HepG2 (cell line): ENCODE measurements around the gene LSM10. TPM values are rescaled to one million over a fixed set of nuclear protein-coding genes. Genes with fewer than 3 reads are reported as not detected.

Source experiments
- ARNTL ChIP-seq: sonication (generic); formaldehyde crosslinking; IDR thresholded peaks from 2 replicates; pipeline ENCODE4 v1.4.0; 2020; ENCODE audit warnings: mild to moderate bottlenecking, missing genetic modification reagents
- EP300 ChIP-seq, 3 experiments: sonication (generic) in 1 of 3; formaldehyde crosslinking in 1 of 3; IDR thresholded peaks; 2 replicates each; pipeline versions ENCODE4 v1.5.1 to v1.6.1; 2011 to 2020; ENCODE audit warnings: low read depth in 2 of 3, low read length in 2 of 3, borderline replicate concordance in 1 of 3, improper control_type of control experiment in 1 of 3, mild to moderate bottlenecking in 1 of 3, missing genetic modification reagents in 1 of 3, moderate library complexity in 1 of 3
- HNF4G ChIP-seq, 2 experiments: sonication (generic) in 1 of 2; formaldehyde crosslinking in 1 of 2; IDR thresholded peaks; 2 replicates each; pipeline versions ENCODE4 v1.4.0 to v1.6.1; 2011 to 2020; ENCODE audit warnings: borderline replicate concordance in 2 of 2, low read depth in 2 of 2, mild to moderate bottlenecking in 2 of 2, low read length in 1 of 2, missing genetic modification reagents in 1 of 2, moderate library complexity in 1 of 2
- MEIS2 ChIP-seq: sonication (generic); formaldehyde crosslinking; IDR thresholded peaks from 2 replicates; pipeline ENCODE4 v1.9.0; 2021; ENCODE audit warnings: mild to moderate bottlenecking, missing genetic modification reagents
- NR2F6 ChIP-seq, 2 experiments: IDR thresholded peaks; 2 replicates each; pipeline ENCODE4 v1.6.1; 2016; ENCODE audit warnings: antibody characterized with exemption in 1 of 2, mild to moderate bottlenecking in 1 of 2
- PPARG ChIP-seq: conservative IDR thresholded peaks from 2 replicates; pipeline ENCODE4 v1.6.1; 2016; ENCODE audit warnings: missing biosample characterization, missing genetic modification reagents
- PRDM4 ChIP-seq: sonication (generic); formaldehyde crosslinking; IDR thresholded peaks from 2 replicates; pipeline ENCODE4 v1.9.0; 2021; ENCODE audit warnings: missing genetic modification reagents, borderline replicate concordance
- SP140L ChIP-seq: sonication (generic); formaldehyde crosslinking; IDR thresholded peaks from 2 replicates; pipeline ENCODE4 v1.4.0; 2020; ENCODE audit warnings: missing genetic modification reagents, borderline replicate concordance
- U2AF1 ChIP-seq: fragments of 200-400 bp; formaldehyde crosslinking; optimal IDR thresholded peaks from 2 replicates; pipeline ENCODE3; 2017; ENCODE audit warnings: mild to moderate bottlenecking, low read depth, low read length
- ZBTB20 ChIP-seq: sonication (generic); formaldehyde crosslinking; IDR thresholded peaks from 2 replicates; pipeline ENCODE4 v1.8.1; 2023; ENCODE audit warnings: missing genetic modification reagents, low read depth, mild to moderate bottlenecking, borderline replicate concordance
- ZBTB8A ChIP-seq: sonication (generic); formaldehyde crosslinking; IDR thresholded peaks from 2 replicates; pipeline ENCODE4 v1.4.0; 2020; ENCODE audit warnings: mild to moderate bottlenecking, low read depth, missing genetic modification reagents, borderline replicate concordance
- ZNF275 ChIP-seq: sonication (generic); formaldehyde crosslinking; IDR thresholded peaks from 2 replicates; pipeline ENCODE4 v1.8.0; 2022; ENCODE audit warnings: missing genetic modification reagents, mild to moderate bottlenecking, inconsistent platforms, borderline replicate concordance
- ZNF383 ChIP-seq: sonication (generic); formaldehyde crosslinking; IDR thresholded peaks from 2 replicates; pipeline ENCODE4 v1.4.0; 2020; ENCODE audit warnings: missing genetic modification reagents, mild to moderate bottlenecking, borderline replicate concordance
- ZNF691 ChIP-seq: sonication (generic); formaldehyde crosslinking; IDR thresholded peaks from 2 replicates; pipeline ENCODE4 v1.4.0; 2020; ENCODE audit warnings: missing genetic modification reagents, low read depth, mild to moderate bottlenecking, borderline replicate concordance
- polyA plus RNA-seq, 8 experiments: library from polyadenylated mRNA; depleted of rRNA in 3 of 8; stranded (reverse) in 7 of 8; unstranded in 1 of 8; fragments of >200 nt; fragmentation: Illumina TruSeq in 4 of 8; extraction: Trizol in 4 of 8; gene quantifications; 2 replicates each; pipeline versions ENCODE4 v1.2.1 to v1.2.3, GENCODE V29; 2011 to 2016; ENCODE audit warnings: low read depth in 4 of 8, missing spikeins in 1 of 8, mixed read lengths in 1 of 8; ENCODE audit not compliant: insufficient read depth in 1 of 8
- total RNA-seq, 5 experiments: library from RNA; depleted of rRNA; stranded (reverse); fragments of >200 nt; fragmentation: Illumina TruSeq; extraction: Trizol; gene quantifications; 2 replicates each; pipeline ENCODE4 v1.2.3, GENCODE V29; 2016; ENCODE audit warnings: low read depth in 1 of 5
- TF ChIP-seq, protein P1 (sequence below): sonication (generic); formaldehyde crosslinking; conservative IDR thresholded peaks from 2 replicates; pipeline ENCODE4 v1.4.0; 2020; ENCODE audit warnings: missing genetic modification reagents
- TF ChIP-seq, protein P2 (sequence below): sonication (generic); formaldehyde crosslinking; conservative IDR thresholded peaks from 2 replicates; pipeline ENCODE4 v1.8.0; 2022; ENCODE audit warnings: mild to moderate bottlenecking, moderate library complexity, missing genetic modification reagents

Gene LSM10
- total and polyA plus RNA-seq, 2 of the 13 experiments (the other 11 are each of a cell fraction or from before 2014, with no cell fraction given): 14.0 to 52.0 TPM

DNA sequence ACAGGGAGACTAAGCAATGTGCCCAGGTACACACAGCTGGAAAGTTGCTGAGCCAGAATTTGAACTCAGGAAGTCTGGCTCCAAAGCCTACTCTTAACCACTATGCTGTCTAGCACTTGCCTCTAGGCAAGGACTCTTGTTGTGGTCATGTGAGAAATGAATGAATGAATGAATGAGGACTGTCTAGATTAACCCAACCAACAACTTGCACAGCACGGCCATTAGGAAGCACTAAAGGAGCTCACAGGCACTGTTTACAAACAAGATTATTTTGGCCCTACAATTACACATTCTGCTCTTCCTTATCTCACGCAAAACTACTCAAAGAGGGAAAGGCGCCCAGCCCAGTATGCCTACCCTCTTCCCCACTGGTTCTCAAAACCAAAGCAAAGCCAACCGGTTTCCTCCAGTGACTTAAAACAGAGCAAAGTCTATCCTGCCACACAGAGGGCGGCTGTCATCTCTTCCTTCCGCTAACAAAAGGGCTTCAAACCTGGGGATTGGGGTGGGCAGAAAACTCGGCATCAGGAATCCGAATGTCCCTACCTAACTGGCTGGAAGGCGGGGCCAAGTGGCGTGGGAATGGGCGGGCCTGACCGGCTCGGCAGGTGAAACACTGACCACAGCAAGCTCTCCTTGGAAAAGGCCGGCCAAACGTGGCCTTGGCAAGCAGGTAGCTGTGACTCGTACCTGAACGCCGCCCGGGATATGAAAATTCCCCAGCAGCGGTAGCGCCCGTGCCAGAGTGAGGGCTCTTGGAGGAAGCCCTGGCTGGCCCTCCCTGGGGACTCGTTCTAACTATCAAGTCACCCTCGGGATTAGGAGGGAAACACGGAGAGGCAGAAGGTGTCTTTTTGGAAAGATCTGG is 12.9 kb downstream of the LSM10 start (continued):
- TF ChIP-seq ARNTL (CRISPR knock-in tag) (peak; percentile 57; the same call in 1 of the 2 replicates), HNF4G (IDR thresholded peaks at IDR 0.05; ENCODE audit: borderline replicate concordance, low read depth, low read length) (peak; percentile 45; the same call in 1 of the 2 replicates), HNF4G (CRISPR knock-in tag; IDR thresholded peaks at IDR 0.05; ENCODE audit: borderline replicate concordance, low read depth) (0 out of 2 replicates have a peak, but pooled peaks have one; percentile 24), PPARG (CRISPR knock-in tag) (no peak; the same call in 1 of the 2 replicates), ZNF383 (no peak), U2AF1 (peak; percentile 62), ZBTB20 (CRISPR knock-in tag) (peak; percentile 15; the same call in 1 of the 2 replicates), NR2F6 (IDR thresholded peaks at IDR 0.05) (no peak), NR2F6 (CRISPR knock-in tag; IDR thresholded peaks at IDR 0.05) (peak; percentile 38; the same call in 1 of the 2 replicates), ZNF275 (no peak), ZBTB8A (CRISPR knock-in tag) (no peak), EP300 (IDR thresholded peaks at IDR 0.05; ENCODE audit: low read depth in 2 of 2, low read length in 2 of 2) (peak in 1 of 2 experiments; percentile 43; a peak in 1 of 4 replicates), EP300 (CRISPR knock-in tag; IDR thresholded peaks at IDR 0.05; ENCODE audit: borderline replicate concordance) (peak; percentile 51; the same call in 1 of the 2 replicates), SP140L (CRISPR knock-in tag) (no peak), ZNF691 (CRISPR knock-in tag) (peak; percentile 1; the same call in 1 of the 2 replicates), PRDM4 (no peak), MEIS2 (CRISPR knock-in tag) (0 out of 2 replicates have a peak, but pooled peaks have one; percentile 54)
- TF ChIP-seq, protein P1, sequence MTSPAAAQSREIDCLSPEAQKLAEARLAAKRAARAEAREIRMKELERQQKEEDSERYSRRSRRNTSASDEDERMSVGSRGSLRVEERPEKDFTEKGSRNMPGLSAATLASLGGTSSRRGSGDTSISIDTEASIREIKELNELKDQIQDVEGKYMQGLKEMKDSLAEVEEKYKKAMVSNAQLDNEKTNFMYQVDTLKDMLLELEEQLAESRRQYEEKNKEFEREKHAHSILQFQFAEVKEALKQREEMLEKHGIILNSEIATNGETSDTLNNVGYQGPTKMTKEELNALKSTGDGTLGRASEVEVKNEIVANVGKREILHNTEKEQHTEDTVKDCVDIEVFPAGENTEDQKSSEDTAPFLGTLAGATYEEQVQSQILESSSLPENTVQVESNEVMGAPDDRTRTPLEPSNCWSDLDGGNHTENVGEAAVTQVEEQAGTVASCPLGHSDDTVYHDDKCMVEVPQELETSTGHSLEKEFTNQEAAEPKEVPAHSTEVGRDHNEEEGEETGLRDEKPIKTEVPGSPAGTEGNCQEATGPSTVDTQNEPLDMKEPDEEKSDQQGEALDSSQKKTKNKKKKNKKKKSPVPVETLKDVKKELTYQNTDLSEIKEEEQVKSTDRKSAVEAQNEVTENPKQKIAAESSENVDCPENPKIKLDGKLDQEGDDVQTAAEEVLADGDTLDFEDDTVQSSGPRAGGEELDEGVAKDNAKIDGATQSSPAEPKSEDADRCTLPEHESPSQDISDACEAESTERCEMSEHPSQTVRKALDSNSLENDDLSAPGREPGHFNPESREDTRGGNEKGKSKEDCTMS (CRISPR knock-in tag): no peak
- TF ChIP-seq, protein P2, sequence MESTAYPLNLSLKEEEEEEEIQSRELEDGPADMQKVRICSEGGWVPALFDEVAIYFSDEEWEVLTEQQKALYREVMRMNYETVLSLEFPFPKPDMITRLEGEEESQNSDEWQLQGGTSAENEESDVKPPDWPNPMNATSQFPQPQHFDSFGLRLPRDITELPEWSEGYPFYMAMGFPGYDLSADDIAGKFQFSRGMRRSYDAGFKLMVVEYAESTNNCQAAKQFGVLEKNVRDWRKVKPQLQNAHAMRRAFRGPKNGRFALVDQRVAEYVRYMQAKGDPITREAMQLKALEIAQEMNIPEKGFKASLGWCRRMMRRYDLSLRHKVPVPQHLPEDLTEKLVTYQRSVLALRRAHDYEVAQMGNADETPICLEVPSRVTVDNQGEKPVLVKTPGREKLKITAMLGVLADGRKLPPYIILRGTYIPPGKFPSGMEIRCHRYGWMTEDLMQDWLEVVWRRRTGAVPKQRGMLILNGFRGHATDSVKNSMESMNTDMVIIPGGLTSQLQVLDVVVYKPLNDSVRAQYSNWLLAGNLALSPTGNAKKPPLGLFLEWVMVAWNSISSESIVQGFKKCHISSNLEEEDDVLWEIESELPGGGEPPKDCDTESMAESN (CRISPR knock-in tag): peak; percentile 52; the same call in 1 of the 2 replicates
